Measurements from ENCODE around the gene SKIC8.

The SKIC8 gene

GRCh38 chr15:78329625-78330024, 30.2 kb upstream of the SKIC8 start:
- no peak overlapping the region for H3K4me3 ChIP-seq (ENCODE audit: low read depth, low read length)
- TF ChIP-seq CTCF (IDR thresholded peaks at IDR 0.05; ENCODE audit: borderline replicate concordance, insufficient read depth, low read depth, low read length): no peak

- no peak for TF ChIP-seq CTCF (IDR thresholded peaks at IDR 0.05; ENCODE audit: borderline replicate concordance, insufficient read depth, low read depth, low read length)
- no peak overlapping the region for H3K4me3 ChIP-seq (ENCODE audit: low read depth, low read length)
Observed at GRCh38 chr15:78327466-78327865, 28.1 kb upstream of the SKIC8 start.

- no peak overlapping the region for H3K4me3 ChIP-seq (ENCODE audit: low read depth, low read length)
- no peak for TF ChIP-seq CTCF (IDR thresholded peaks at IDR 0.05; ENCODE audit: borderline replicate concordance, insufficient read depth, low read depth, low read length)
Observed at GRCh38 chr15:78325092-78325843, 25.9 kb upstream of the SKIC8 start.

GRCh38 chr15:78324144-78324543, 24.7 kb upstream of the SKIC8 start:
- H3K4me3 ChIP-seq (ENCODE audit: low read depth, low read length): no peak overlapping the region
- TF ChIP-seq CTCF (IDR thresholded peaks at IDR 0.05; ENCODE audit: borderline replicate concordance, insufficient read depth, low read depth, low read length): no peak

- H3K4me3 ChIP-seq (ENCODE audit: low read depth, low read length): no peak overlapping the region
- TF ChIP-seq CTCF (IDR thresholded peaks at IDR 0.05; ENCODE audit: borderline replicate concordance, insufficient read depth, low read depth, low read length): no peak
Observed at GRCh38 chr15:78323693-78324092, 24.3 kb upstream of the SKIC8 start.

- TF ChIP-seq CTCF (IDR thresholded peaks at IDR 0.05; ENCODE audit: borderline replicate concordance, insufficient read depth, low read depth, low read length): no peak
- no peak overlapping the region for H3K4me3 ChIP-seq (ENCODE audit: low read depth, low read length)
Observed at GRCh38 chr15:78322724-78323521, 23.5 kb upstream of the SKIC8 start.

- TF ChIP-seq CTCF (IDR thresholded peaks at IDR 0.05; ENCODE audit: borderline replicate concordance, insufficient read depth, low read depth, low read length): no peak
- H3K4me3 ChIP-seq (ENCODE audit: low read depth, low read length): no peak overlapping the region
Observed at GRCh38 chr15:78322243-78322642, 22.8 kb upstream of the SKIC8 start.
